Smooth muscle cell (in vitro differentiated cells): ENCODE measurements around the gene CFAP57. TPM values are rescaled to one million over a fixed set of nuclear protein-coding genes. Genes with fewer than 3 reads are reported as not detected.

ENCODE experiments used
- DNase-seq: peaks from one replicate; lab custom pipeline; 2025; ENCODE audit not compliant: unreplicated experiment; lab: John Stamatoyannopoulos, UW
- H2AFZ ChIP-seq: fragments of 200-600 bp; sonication (generic); 2 replicates; pipeline ENCODE4 v1.6.0; 2016; ENCODE audit warnings: antibody characterized with exemption, low read depth, mild to moderate bottlenecking
- H3F3A ChIP-seq: fragments of 200-600 bp; sonication (generic); 2 replicates; pipeline ENCODE4 v1.6.0; 2017; ENCODE audit warnings: antibody characterized with exemption, low read depth
- H3K27ac ChIP-seq: fragments of 200-600 bp; sonication (generic); 2 replicates; pipeline ENCODE4 v1.5.1; 2016; ENCODE audit warnings: low read depth, mild to moderate bottlenecking
- H3K27me3 ChIP-seq: fragments of 200-600 bp; sonication (generic); 2 replicates; pipeline ENCODE4 v1.6.1; 2016; ENCODE audit warnings: low read depth, mild to moderate bottlenecking
- H3K36me3 ChIP-seq: fragments of 200-600 bp; sonication (generic); 2 replicates; pipeline ENCODE4 v1.5.1; 2016; ENCODE audit warnings: low read depth
- H3K4me1 ChIP-seq: fragments of 200-600 bp; sonication (generic); 2 replicates; pipeline ENCODE4 v1.5.1; 2016; ENCODE audit warnings: low read depth
- H3K4me2 ChIP-seq: fragments of 200-600 bp; sonication (generic); 2 replicates; pipeline ENCODE4 v1.6.0; 2016; ENCODE audit warnings: mild to moderate bottlenecking
- H3K4me3 ChIP-seq: fragments of 200-600 bp; sonication (generic); 2 replicates; pipeline ENCODE4 v1.5.1; 2016; ENCODE audit warnings: mild to moderate bottlenecking
- H3K79me2 ChIP-seq: fragments of 200-600 bp; sonication (generic); 2 replicates; pipeline ENCODE4 v1.6.0; 2016; ENCODE audit warnings: low read depth, mild to moderate bottlenecking
- H3K9ac ChIP-seq: fragments of 200-600 bp; sonication (generic); 2 replicates; pipeline ENCODE4 v1.6.0; 2016; ENCODE audit warnings: low read depth
- H3K9me3 ChIP-seq: fragments of 200-600 bp; sonication (generic); replicated peaks from 2 replicates; pipeline ENCODE4 v1.5.1; 2016; ENCODE audit warnings: low read depth
- H4K20me1 ChIP-seq: fragments of 200-600 bp; sonication (generic); 2 replicates; pipeline ENCODE4 v1.6.0; 2016; ENCODE audit warnings: low read depth
- CTCF ChIP-seq: fragments of 200-600 bp; sonication (generic); IDR thresholded peaks from 2 replicates; pipeline ENCODE4 v1.5.1; 2017; ENCODE audit warnings: borderline replicate concordance, mild to moderate bottlenecking, antibody characterized with exemption; ENCODE audit not compliant: insufficient read depth, poor library complexity, severe bottlenecking
- WGBS: methylation state at CpG from one replicate; pipeline ENCODE4 v1.1.7; 2016; ENCODE audit warnings: low lambda C conversion rate; 5-methylcytosine and 5-hydroxymethylcytosine counted together
- polyA plus RNA-seq: library from polyadenylated mRNA; unstranded; fragments of >200 nt; fragmentation: Nextera tagmentation; extraction: Ambion mirVana; gene quantifications from 2 replicates; pipeline ENCODE4 v1.2.1, GENCODE V29; 2016
- total RNA-seq: library from RNA; depleted of rRNA; stranded (reverse); fragments of >200 nt; gene quantifications from 2 replicates; pipeline ENCODE4 v1.2.3, GENCODE V29; 2014

The CFAP57 gene
- total and polyA plus RNA-seq, 2 experiments from 2014 or later, result 0.22 TPM; not detected in 1

GRCh38 chr1:43194509-43194908 lies 22.4 kb downstream of the CFAP57 start:
- Histone ChIP-seq H3K4me2 (no peak overlapping the region), H4K20me1 (no peaks in the 10 kb centered on the region), H3K9me3 (peaks cover 5% of the 10 kb centered on the region), H3K9ac (no peak overlapping the region), H3K27me3 (no peaks in the 10 kb centered on the region), H3K4me1 (no peaks in the 10 kb centered on the region), H3K36me3 (no peaks in the 10 kb centered on the region), H3F3A (no peaks in the 10 kb centered on the region), H3K27ac (no peak overlapping the region), H3K79me2 (no peaks in the 10 kb centered on the region), H3K4me3 (no peak overlapping the region), H2AFZ (no peak overlapping the region)
- no peak for DNase-seq
- no peak for TF ChIP-seq CTCF

GRCh38 chr1:43197343-43198127 lies 25.4 kb downstream of the CFAP57 start:
- Histone ChIP-seq H3K27ac (no peak overlapping the region), H3K27me3 (no peaks in the 10 kb centered on the region), H2AFZ (no peak overlapping the region), H3F3A (no peaks in the 10 kb centered on the region), H3K4me1 (no peaks in the 10 kb centered on the region), H3K4me3 (no peak overlapping the region), H3K36me3 (no peaks in the 10 kb centered on the region), H3K9ac (no peak overlapping the region), H3K4me2 (no peak overlapping the region), H3K79me2 (no peaks in the 10 kb centered on the region), H4K20me1 (no peaks in the 10 kb centered on the region), H3K9me3 (no peaks in the 10 kb centered on the region)
- WGBS, result 91% methylated on average over 7 of the region's 7 CpGs
- no peak for DNase-seq
- TF ChIP-seq CTCF, result no peak

- WGBS, result 73% methylated on average over 8 of the region's 8 CpGs
- H3K79me2 ChIP-seq, result no peaks in the 10 kb centered on the region
- no peaks in the 10 kb centered on the region for H3K36me3 ChIP-seq
- no peak overlapping the region for H3K9ac ChIP-seq
- no peaks in the 10 kb centered on the region for H3K4me1 ChIP-seq
- H3K27ac ChIP-seq, result peak overlapping the region; percentile 21
- H2AFZ ChIP-seq, result no peak overlapping the region
- no peak overlapping the region for H3K4me2 ChIP-seq
- H3K9me3 ChIP-seq, result no peaks in the 10 kb centered on the region
- no peak overlapping the region for H3K4me3 ChIP-seq
- TF ChIP-seq CTCF, result no peak
- no peaks in the 10 kb centered on the region for H3F3A ChIP-seq
- no peak for DNase-seq
- no peaks in the 10 kb centered on the region for H4K20me1 ChIP-seq
- no peaks in the 10 kb centered on the region for H3K27me3 ChIP-seq
Measured at GRCh38 chr1:43199093-43199726, 27.1 kb downstream of the CFAP57 start.
